Keratinocyte (primary cell): ENCODE measurements around the gene GPR39. TPM values are rescaled to one million over a fixed set of nuclear protein-coding genes. Genes with fewer than 3 reads are reported as not detected.

Experiments
- DNase-seq: peaks from one replicate; pipeline ENCODE4 v3.0.0-alpha.2; 2011; ENCODE audit warnings: low read depth, missing footprints, low spot score
- FAIRE-seq: peaks from 2 replicates; lab custom pipeline; 2011; peaks lifted over from hg19 to GRCh38; lab: Jason Lieb, UNC
- H2AFZ ChIP-seq: 2 replicates; pipeline ENCODE4 v1.6.0; 2012; ENCODE audit warnings: low read length, control low read depth, inconsistent platforms; ENCODE audit not compliant: control insufficient read depth
- H3K27ac ChIP-seq: 2 replicates; pipeline ENCODE4 v1.5.1; 2011; ENCODE audit warnings: low read length; ENCODE audit not compliant: control insufficient read depth, insufficient read depth
- H3K27me3 ChIP-seq: 3 replicates; pipeline ENCODE4 v1.6.0; 2011; ENCODE audit warnings: low read length; ENCODE audit not compliant: control insufficient read depth, insufficient read depth; ENCODE audit errors: extremely low read depth
- H3K36me3 ChIP-seq, 2 experiments: 2 replicates in 1 of 2; 3 replicates in 1 of 2; pipeline ENCODE4 v1.5.1; 2011; ENCODE audit warnings: low read length in 2 of 2, mild to moderate bottlenecking in 1 of 2; ENCODE audit not compliant: control insufficient read depth in 2 of 2, insufficient read depth in 2 of 2; ENCODE audit errors: extremely low read depth in 1 of 2
- H3K4me1 ChIP-seq: 3 replicates; pipeline ENCODE4 v1.5.1; 2011; ENCODE audit warnings: low read length; ENCODE audit not compliant: control insufficient read depth, insufficient read depth; ENCODE audit errors: extremely low read depth
- H3K4me2 ChIP-seq: 3 replicates; pipeline ENCODE4 v1.6.0; 2011; ENCODE audit warnings: low read depth, low read length; ENCODE audit not compliant: control insufficient read depth, insufficient read depth; ENCODE audit errors: extremely low read depth
- H3K4me3 ChIP-seq, 3 experiments: fragments of 200-600 bp in 1 of 3; sonication (generic) in 1 of 3; 2 replicates in 2 of 3; 3 replicates in 1 of 3; pipeline ENCODE4 v1.5.1; 2011 to 2016; ENCODE audit warnings: low read length in 3 of 3, mild to moderate bottlenecking in 3 of 3, control low read depth in 2 of 3, inconsistent platforms in 1 of 3, low read depth in 1 of 3, mixed read lengths in 1 of 3, mixed run types in 1 of 3, moderate library complexity in 1 of 3; ENCODE audit not compliant: control insufficient read depth in 2 of 3, insufficient read depth in 2 of 3; ENCODE audit errors: extremely low read depth in 1 of 3
- H3K79me2 ChIP-seq: 2 replicates; pipeline ENCODE4 v1.6.0; 2012; ENCODE audit warnings: low read length; ENCODE audit not compliant: control insufficient read depth, insufficient read depth
- H3K9ac ChIP-seq: 3 replicates; pipeline ENCODE4 v1.6.0; 2011; ENCODE audit warnings: low read length; ENCODE audit not compliant: control insufficient read depth, insufficient read depth; ENCODE audit errors: extremely low read depth
- H3K9me1 ChIP-seq: 3 replicates; pipeline ENCODE4 v1.6.0; 2011; ENCODE audit warnings: low read length; ENCODE audit not compliant: control insufficient read depth, insufficient read depth; ENCODE audit errors: extremely low read depth
- H3K9me3 ChIP-seq: 2 replicates; pipeline ENCODE4 v1.5.1; 2012; ENCODE audit warnings: low read depth, low read length; ENCODE audit not compliant: control insufficient read depth
- H4K20me1 ChIP-seq: 3 replicates; pipeline ENCODE4 v1.6.0; 2011; ENCODE audit warnings: low read length; ENCODE audit not compliant: control insufficient read depth, insufficient read depth; ENCODE audit errors: extremely low read depth
- CTCF ChIP-seq, 3 experiments: IDR thresholded peaks in 1 of 3; conservative IDR thresholded peaks in 1 of 3; optimal IDR thresholded peaks in 1 of 3; 2 replicates in 2 of 3; 3 replicates in 1 of 3; pipeline versions ENCODE3 to v1.5.1; 2011; ENCODE audit warnings: low read length in 3 of 3, mild to moderate bottlenecking in 3 of 3, moderate library complexity in 2 of 3, control low read depth in 1 of 3, inconsistent platforms in 1 of 3; ENCODE audit not compliant: insufficient read depth in 2 of 3; ENCODE audit errors: extremely low read depth in 1 of 3
- EZH2 ChIP-seq: IDR thresholded peaks from one replicate; pipeline ENCODE4 v1.6.1; 2012; ENCODE audit warnings: inconsistent platforms, mild to moderate bottlenecking, low read length, moderate library complexity
- dilution Hi-C: fragments of 300-500 bp; cut with MboI; formaldehyde crosslinking; loops from one replicate; pipeline ENCODE4 v1.7.0; 2020; ENCODE audit warnings: low sequenced_read_pairs; ENCODE audit not compliant: extremely low pct_ligation_motif_present
- polyA plus RNA-seq, 5 experiments: library from polyadenylated mRNA; depleted of rRNA in 3 of 5; stranded (reverse) in 3 of 5; stranded (forward) in 1 of 5; unstranded in 1 of 5; fragments of >200 nt; gene quantifications; 1 replicate in 1 of 5; 2 replicates in 3 of 5; 3 replicates in 1 of 5; pipeline versions ENCODE4 v1.2.1 to v1.2.3, GENCODE V29; 2011 to 2012; ENCODE audit warnings: missing spikeins in 2 of 5, low read depth in 1 of 5, low replicate concordance in 1 of 5

The GPR39 gene
- polyA plus RNA-seq, 1 donor (not counting 4 experiments of a cell fraction or from before 2014, with no cell fraction given), result 4.7 TPM

GRCh38 chr2:132468821-132469675 lies 52.4 kb downstream of the GPR39 start:
- dilution Hi-C loops, result no loop called here
- TF ChIP-seq EZH2 (no peak), CTCF (optimal IDR thresholded peaks at IDR 0.05 in 1 of 3, IDR thresholded peaks at IDR 0.05 in 1 of 3, conservative IDR thresholded peaks at IDR 0.05 in 1 of 3; ENCODE audit: extremely low read depth in 1 of 3, insufficient read depth in 2 of 3, low read length in 3 of 3) (no peak)
- DNase-seq (no peak), FAIRE-seq (no peak)
- Histone ChIP-seq H4K20me1 (no peaks in the 10 kb centered on the region), H3K4me3 (no peak overlapping the region), H3K36me3 (no peaks in the 10 kb centered on the region), H3K9me1 (no peaks in the 10 kb centered on the region), H3K27ac (no peak overlapping the region), H3K79me2 (no peaks in the 10 kb centered on the region), H3K9ac (no peak overlapping the region), H3K9me3 (peaks cover 34% of the 10 kb centered on the region), H3K4me2 (no peak overlapping the region), H3K27me3 (no peaks in the 10 kb centered on the region), H2AFZ (no peak overlapping the region), H3K4me1 (no peaks in the 10 kb centered on the region)

GRCh38 chr2:132470746-132471145 lies 54.1 kb downstream of the GPR39 start:
- Histone ChIP-seq H3K79me2 (no peaks in the 10 kb centered on the region), H3K4me2 (no peak overlapping the region), H3K4me1 (no peaks in the 10 kb centered on the region), H3K9me3 (peaks cover 32% of the 10 kb centered on the region), H2AFZ (no peak overlapping the region), H4K20me1 (no peaks in the 10 kb centered on the region), H3K27ac (no peak overlapping the region), H3K27me3 (no peaks in the 10 kb centered on the region), H3K9ac (no peak overlapping the region), H3K36me3 (no peaks in the 10 kb centered on the region), H3K9me1 (no peaks in the 10 kb centered on the region), H3K4me3 (no peak overlapping the region)
- DNase-seq (no peak), FAIRE-seq (no peak)
- TF ChIP-seq EZH2 (no peak), CTCF (optimal IDR thresholded peaks at IDR 0.05 in 1 of 3, IDR thresholded peaks at IDR 0.05 in 1 of 3, conservative IDR thresholded peaks at IDR 0.05 in 1 of 3; ENCODE audit: extremely low read depth in 1 of 3, insufficient read depth in 2 of 3, low read length in 3 of 3) (no peak)
- dilution Hi-C loops, result no loop called here
